ENCODE results near the gene SFTPB.

Gene SFTPB

GRCh38 chr2:85613717-85614515, 54.1 kb downstream of the SFTPB start:
- DNase-seq (ENCODE audit: extremely low read depth, low read depth): no peak
- no peak for TF ChIP-seq CTCF (IDR thresholded peaks at IDR 0.05; ENCODE audit: low read depth, low read length)

GRCh38 chr2:85611705-85612587, 56.1 kb downstream of the SFTPB start, which contains the start of gene C2orf68:
Gene C2orf68 (minus strand): TSS chr2:85612066. CDS start chr2:85611984, 82 bp downstream.
- TF ChIP-seq CTCF (IDR thresholded peaks at IDR 0.05; ENCODE audit: low read depth, low read length): no peak
- DNase-seq (ENCODE audit: extremely low read depth, low read depth): no peak

GRCh38 chr2:85611217-85611704, 56.7 kb downstream of the SFTPB start:
- TF ChIP-seq CTCF (IDR thresholded peaks at IDR 0.05; ENCODE audit: low read depth, low read length): no peak
- DNase-seq (ENCODE audit: extremely low read depth, low read depth): no peak
